Measurements from ENCODE around the gene SPATA16.

Gene SPATA16

DNA sequence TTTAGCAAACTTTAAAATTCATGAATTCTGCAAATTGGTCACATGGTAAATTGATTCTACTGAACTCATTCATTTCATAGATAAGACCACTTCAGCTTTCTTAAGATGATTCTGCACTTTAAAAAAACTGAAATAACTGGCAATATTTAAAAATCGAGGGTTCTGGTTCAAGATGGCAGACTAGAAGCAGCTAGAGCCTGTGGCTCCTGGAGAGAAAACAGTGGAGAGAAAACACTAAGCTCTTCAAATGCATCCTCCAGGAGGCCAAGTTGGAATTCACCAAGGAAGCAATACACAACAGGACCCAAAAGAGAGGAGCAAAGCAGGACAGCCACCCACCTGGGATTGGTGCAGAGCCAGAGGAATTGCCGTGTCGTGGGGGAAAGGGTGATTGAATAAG is 132.1 kb downstream of the SPATA16 start:
- no peak for DNase-seq (ENCODE audit: low read depth)
- TF ChIP-seq, protein P1, sequence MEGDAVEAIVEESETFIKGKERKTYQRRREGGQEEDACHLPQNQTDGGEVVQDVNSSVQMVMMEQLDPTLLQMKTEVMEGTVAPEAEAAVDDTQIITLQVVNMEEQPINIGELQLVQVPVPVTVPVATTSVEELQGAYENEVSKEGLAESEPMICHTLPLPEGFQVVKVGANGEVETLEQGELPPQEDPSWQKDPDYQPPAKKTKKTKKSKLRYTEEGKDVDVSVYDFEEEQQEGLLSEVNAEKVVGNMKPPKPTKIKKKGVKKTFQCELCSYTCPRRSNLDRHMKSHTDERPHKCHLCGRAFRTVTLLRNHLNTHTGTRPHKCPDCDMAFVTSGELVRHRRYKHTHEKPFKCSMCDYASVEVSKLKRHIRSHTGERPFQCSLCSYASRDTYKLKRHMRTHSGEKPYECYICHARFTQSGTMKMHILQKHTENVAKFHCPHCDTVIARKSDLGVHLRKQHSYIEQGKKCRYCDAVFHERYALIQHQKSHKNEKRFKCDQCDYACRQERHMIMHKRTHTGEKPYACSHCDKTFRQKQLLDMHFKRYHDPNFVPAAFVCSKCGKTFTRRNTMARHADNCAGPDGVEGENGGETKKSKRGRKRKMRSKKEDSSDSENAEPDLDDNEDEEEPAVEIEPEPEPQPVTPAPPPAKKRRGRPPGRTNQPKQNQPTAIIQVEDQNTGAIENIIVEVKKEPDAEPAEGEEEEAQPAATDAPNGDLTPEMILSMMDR (IDR thresholded peaks at IDR 0.05; ENCODE audit: low read length, missing control alignments) = no peak
- no peak overlapping the region for H3K4me3 ChIP-seq (replicated peaks; ENCODE audit: low read depth, low read length)

DNA sequence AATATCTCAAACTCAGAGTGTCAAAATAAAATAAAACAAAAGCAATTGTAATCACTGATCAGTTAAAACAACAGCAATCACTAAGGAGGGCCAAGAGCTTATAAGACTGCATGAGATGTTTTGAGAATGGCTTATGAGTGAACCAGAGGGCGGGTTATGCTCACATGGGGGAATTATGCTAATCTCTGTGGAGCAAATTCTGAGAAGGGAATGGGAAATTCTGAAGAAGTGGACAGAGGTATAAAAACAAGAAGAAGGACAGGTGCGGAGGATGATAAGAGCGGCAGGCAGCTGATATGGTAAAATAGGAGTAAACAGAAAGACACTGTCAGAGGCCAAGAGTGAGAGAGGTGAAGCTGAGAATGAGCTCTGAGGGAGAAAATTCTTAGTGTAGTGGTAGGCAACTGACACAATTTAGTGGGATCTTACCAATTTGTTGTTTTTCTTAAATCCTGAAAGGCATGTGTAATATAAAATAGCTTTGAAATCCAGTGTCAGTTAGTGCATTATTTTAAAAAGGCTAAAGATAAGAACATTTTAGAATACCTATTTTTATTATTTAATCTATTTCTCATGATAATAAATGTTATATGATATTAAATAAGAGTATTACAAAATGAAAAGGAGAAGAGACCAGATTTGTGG is 133.8 kb downstream of the SPATA16 start:
- H3K4me3 ChIP-seq (replicated peaks; ENCODE audit: low read depth, low read length) = no peak overlapping the region
- no peak for DNase-seq (ENCODE audit: low read depth)
- TF ChIP-seq, protein P1 (IDR thresholded peaks at IDR 0.05; ENCODE audit: low read length, missing control alignments) = no peak

DNA sequence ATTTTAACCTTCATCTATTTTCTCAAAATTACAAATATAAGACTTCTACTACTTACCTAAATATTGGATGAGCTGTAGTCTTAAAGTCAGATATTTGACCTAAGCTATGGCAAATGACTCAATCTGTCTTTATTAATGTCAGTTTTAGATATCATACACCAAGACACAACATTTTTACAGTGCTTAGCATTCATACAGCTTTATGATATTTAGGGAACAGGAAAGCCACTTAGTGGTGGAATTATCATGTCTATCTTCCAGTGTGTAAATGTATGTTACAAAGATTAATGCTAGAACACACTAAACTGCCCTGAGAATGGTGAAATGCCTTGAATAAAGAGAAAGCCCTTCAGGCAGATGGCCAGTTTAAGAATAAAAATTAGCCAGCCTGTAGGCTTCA is 135.0 kb downstream of the SPATA16 start:
- DNase-seq (ENCODE audit: low read depth) = no peak
- TF ChIP-seq, protein P1 (IDR thresholded peaks at IDR 0.05; ENCODE audit: low read length, missing control alignments) = no peak
- no peak overlapping the region for H3K4me3 ChIP-seq (replicated peaks; ENCODE audit: low read depth, low read length)

DNA sequence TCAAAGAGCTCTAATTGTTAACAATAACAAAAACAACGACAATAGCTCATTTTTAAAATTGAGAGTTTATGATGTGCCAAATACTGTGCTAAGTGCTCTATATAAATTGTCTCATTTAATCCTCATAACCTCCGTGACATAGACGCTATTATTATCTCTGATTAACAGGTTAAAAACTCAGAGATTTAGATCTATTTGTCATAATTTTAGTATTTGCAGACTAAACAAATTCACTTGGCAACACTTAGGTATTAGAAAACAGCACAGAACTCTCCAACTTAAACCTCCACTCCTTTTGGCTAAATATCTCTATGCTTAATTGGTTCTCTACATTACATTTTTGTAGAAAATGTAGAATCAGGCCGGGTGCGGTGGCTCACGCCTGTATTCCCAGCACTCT is 136.4 kb downstream of the SPATA16 start:
- no peak for DNase-seq (ENCODE audit: low read depth)
- TF ChIP-seq, protein P1 (IDR thresholded peaks at IDR 0.05; ENCODE audit: low read length, missing control alignments) = no peak
- no peak overlapping the region for H3K4me3 ChIP-seq (replicated peaks; ENCODE audit: low read depth, low read length)

DNA sequence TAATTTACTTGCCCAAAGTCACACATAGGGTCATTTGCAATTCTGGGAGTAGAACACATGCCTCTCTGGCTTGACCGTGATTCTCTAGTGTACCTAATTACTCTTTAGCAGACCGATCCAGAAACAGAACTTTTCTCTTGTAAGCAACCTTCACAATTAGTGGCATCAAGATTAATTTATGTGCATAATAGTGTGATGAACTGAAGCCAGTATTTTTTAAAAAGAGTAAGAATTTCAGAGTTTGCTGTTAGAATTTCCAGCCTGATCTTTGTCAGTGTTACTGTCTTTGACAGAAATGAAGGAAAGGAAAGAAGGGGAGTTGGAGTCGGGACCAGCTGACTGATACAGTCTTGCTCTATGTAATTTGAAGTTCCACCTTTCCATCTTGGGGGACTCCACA is 137.1 kb downstream of the SPATA16 start:
- TF ChIP-seq, protein P1 (IDR thresholded peaks at IDR 0.05; ENCODE audit: low read length, missing control alignments) = no peak
- no peak for DNase-seq (ENCODE audit: low read depth)
- H3K4me3 ChIP-seq (replicated peaks; ENCODE audit: low read depth, low read length) = no peak overlapping the region

DNA sequence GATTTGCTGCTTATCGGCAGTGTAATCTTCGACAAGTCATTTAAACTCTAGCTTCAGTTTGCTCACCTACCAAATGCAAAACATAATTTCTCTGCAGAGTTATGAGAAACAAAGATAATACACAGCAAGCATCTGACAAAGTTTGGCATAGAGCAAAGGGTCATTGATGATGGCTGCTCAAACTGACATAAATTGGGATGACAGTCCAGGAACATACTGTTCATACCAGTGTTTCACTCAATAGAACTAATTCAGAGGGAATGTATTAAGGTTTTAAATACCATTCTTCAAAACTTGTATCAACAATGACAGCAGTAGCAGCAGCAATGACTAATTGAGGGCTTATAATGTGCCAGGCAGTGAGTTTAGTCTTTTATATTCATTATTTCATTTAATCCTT is 137.6 kb downstream of the SPATA16 start:
- TF ChIP-seq, protein P1 (IDR thresholded peaks at IDR 0.05; ENCODE audit: low read length, missing control alignments) = no peak
- H3K4me3 ChIP-seq (replicated peaks; ENCODE audit: low read depth, low read length) = no peak overlapping the region
- no peak for DNase-seq (ENCODE audit: low read depth)

DNA sequence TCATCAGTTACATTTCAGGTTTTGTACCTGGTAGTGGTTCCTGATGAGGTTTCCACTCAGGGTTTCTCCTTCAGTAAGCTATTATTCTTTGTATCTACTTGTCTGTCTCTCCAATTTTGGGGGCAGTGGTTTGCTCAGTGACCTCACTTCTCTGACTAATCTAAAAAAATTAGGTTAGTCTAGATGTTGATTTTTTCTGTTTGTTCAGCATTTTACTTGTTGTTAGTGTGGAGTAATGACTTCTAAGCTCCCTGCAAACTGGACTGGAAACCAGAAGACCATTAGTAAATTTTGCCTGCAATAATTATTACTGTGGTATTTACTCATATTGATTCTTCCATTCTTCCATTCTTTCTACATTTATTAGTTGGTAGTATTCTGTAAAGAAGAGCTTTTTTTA is 139.4 kb downstream of the SPATA16 start:
- H3K4me3 ChIP-seq (replicated peaks; ENCODE audit: low read depth, low read length) = no peak overlapping the region
- no peak for DNase-seq (ENCODE audit: low read depth)
- TF ChIP-seq, protein P1 (IDR thresholded peaks at IDR 0.05; ENCODE audit: low read length, missing control alignments) = no peak

Data from fibroblast of pulmonary artery (primary cell).